ENCODE results near the gene LIG4.
"Not testable (repeated sequence)": the region's sequence is repeated elsewhere in the genome, so short reads cannot be mapped to it uniquely, and the experiment has no call there.

The LIG4 gene

DNA sequence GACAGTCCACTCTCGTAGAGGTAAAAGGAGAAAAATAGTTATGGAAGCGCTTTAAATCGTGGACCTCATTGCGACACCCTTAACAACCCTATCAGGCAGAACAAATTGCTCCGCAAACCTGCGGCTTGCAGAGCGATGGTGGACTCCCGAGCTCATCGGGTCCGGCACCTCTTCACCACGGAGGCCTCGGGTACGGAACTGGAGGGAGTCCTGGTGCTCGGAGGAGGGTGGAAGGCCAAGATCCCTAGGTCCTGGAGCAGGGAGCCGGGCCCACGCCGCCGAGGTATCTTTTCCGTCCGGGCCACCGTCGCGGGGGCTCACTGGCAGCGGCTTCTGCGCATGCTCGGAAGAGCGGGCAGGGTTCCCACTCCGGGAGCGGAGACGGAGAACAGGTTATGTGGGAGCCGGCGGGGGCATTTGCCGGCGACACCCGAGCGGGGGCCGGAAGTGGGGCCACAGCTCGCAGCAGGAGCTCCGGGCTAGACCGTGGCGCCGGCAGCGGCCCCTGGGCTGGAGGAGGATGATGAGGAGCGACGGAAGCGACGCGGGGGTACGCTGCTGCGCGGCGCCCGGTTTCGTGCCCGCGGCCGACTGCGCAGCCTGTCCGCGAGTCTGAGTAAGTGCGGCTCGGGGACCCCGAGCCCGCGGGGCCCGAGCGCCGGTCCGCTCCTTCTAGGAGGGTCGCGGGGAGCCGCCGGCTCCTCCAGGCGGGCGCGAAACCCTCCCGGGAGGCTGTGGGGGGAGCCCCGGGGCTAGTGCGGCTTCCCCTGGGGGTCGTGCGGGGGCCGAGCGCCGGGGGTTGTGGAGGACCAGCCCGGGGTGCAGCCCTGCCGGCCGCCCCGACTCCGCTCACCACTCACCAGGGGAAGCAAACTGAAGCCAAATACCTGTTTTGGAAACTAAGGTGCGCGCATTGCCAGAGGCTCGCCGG is 3.0 kb upstream of the LIG4 start, which contains the start of gene ABHD13:
TSS of gene ABHD13 (plus strand) at position 349 of the 931 bp plus-strand sequence. CDS start 10,827 bp downstream, outside the sequence.
- Histone ChIP-seq H3K36me3 (ENCODE audit: control insufficient read depth, insufficient read depth, low read length) (no peaks in the 10 kb centered on the region), H3K27me3 (replicated peaks; ENCODE audit: control insufficient read depth, insufficient read depth, low read length) (no peaks in the 10 kb centered on the region), H3K4me3 (replicated peaks; ENCODE audit: low read depth, low read length) (peak within 1 kb of the TSS; percentile 89)
- DNase-seq (ENCODE audit: extremely low read depth, insufficient read length), result peak; percentile 96
- TF ChIP-seq, protein P1, sequence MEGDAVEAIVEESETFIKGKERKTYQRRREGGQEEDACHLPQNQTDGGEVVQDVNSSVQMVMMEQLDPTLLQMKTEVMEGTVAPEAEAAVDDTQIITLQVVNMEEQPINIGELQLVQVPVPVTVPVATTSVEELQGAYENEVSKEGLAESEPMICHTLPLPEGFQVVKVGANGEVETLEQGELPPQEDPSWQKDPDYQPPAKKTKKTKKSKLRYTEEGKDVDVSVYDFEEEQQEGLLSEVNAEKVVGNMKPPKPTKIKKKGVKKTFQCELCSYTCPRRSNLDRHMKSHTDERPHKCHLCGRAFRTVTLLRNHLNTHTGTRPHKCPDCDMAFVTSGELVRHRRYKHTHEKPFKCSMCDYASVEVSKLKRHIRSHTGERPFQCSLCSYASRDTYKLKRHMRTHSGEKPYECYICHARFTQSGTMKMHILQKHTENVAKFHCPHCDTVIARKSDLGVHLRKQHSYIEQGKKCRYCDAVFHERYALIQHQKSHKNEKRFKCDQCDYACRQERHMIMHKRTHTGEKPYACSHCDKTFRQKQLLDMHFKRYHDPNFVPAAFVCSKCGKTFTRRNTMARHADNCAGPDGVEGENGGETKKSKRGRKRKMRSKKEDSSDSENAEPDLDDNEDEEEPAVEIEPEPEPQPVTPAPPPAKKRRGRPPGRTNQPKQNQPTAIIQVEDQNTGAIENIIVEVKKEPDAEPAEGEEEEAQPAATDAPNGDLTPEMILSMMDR (IDR thresholded peaks at IDR 0.05; ENCODE audit: insufficient read depth, low read length, poor library complexity, severe bottlenecking), result no peak

DNA sequence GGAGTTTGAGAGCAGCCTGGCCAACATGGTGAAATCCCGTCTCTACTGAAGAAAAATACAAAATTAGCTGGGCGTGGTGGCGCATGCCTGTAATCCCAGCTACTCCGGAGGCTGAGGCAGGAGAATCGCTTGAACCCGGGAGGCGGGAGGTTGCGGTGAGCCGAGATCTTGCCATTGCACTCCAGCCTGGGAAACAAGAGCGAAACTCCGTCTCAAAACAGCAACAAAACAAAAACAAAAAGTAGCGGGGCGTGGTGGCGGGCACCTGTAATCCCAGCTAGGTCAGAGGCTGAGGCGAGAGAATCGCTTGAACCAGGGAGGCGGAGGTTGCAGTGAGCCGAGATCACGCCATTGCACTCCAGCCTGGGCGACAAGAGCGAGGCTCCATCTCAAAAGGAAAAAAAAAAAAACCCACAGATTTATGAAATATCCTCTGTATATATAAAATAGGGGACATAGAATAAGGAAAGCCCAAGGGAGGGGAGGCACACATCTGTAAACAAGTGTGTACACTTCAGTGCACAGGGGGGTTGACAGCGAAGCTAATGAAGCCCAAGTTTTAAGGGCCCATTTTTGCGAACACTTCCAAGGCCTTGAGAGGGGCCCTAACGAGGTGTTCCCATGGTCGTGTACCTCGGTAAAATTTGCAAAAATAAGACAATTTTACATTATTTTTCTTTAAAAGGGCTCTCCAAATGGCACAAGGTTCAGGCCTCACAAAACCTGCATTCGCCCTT is 2.1 kb upstream of the LIG4 start:
- not testable (repeated sequence) for H3K36me3 ChIP-seq (ENCODE audit: control insufficient read depth, insufficient read depth, low read length); H3K27me3 ChIP-seq (replicated peaks; ENCODE audit: control insufficient read depth, insufficient read depth, low read length); DNase-seq (ENCODE audit: extremely low read depth, insufficient read length)
- H3K4me3 ChIP-seq (replicated peaks; ENCODE audit: low read depth, low read length), result peak overlapping the region; percentile 89

DNA sequence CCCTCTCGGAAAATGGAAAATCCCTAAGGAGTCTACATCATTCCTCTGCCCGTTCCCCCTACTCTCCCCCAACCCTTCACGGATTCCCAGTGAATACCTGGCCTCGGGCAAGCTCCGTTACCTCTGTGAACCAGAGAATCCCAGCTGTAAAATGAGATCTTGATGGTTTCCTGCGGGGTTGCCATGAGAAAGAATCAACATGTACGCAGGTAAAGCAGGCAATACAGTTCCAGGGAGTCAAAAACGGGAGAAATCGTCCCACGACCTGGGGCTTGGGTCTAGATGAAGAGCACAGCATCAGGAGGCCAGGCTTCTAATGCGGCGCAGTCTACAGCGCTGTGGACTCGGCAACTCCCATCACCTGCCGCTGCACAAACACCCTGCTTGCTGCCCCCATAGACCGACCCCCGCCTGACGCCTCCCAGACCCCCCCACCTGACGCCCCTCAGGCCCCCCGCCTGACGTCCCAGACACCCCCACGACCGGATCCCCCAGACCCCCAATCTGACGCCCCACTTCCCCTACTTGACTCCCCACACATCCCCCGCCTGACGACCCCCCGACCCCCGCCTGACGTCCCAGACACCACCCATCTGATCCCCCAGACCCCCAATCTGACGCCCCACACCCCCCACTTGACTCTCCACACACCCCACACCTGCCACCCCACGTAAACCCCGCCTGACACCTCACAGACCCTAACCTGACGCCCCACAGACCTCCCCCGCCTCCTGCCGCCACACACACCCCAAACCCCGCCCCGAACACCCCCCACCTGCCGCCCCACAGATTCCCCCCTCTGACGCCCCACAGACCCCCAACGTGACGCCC is 680 bp downstream of the LIG4 start:
- TF ChIP-seq, protein P1 (IDR thresholded peaks at IDR 0.05; ENCODE audit: insufficient read depth, low read length, poor library complexity, severe bottlenecking), result no peak
- peak; percentile 11 for DNase-seq (ENCODE audit: extremely low read depth, insufficient read length)
- Histone ChIP-seq H3K4me3 (replicated peaks; ENCODE audit: low read depth, low read length) (peak overlapping the region; percentile 79), H3K27me3 (replicated peaks; ENCODE audit: control insufficient read depth, insufficient read depth, low read length) (no peaks in the 10 kb centered on the region), H3K36me3 (ENCODE audit: control insufficient read depth, insufficient read depth, low read length) (peaks cover under 1% of the 10 kb centered on the region)

DNA sequence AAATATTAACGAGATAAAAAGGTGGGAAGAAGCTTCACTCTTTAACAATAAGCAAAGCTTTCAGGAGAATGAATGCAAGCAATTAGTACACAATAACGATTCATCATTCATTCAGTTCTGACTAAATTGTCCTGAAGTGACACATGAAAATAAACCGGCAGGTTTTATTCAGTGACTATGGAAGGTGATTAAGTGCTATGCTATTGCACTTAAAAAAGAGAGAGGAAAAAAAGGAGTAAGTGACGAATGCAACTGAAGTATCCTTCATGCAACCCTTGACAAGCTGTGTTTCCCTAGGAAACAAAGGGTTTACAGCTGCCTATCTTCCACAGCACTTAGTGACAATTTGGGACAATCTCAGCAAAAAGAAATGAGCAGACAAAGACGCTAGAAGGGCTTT is 1.4 kb downstream of the LIG4 start:
- H3K36me3 ChIP-seq (ENCODE audit: control insufficient read depth, insufficient read depth, low read length), result peaks cover 2% of the 10 kb centered on the region
- H3K4me3 ChIP-seq (replicated peaks; ENCODE audit: low read depth, low read length), result peak overlapping the region; percentile 79
- TF ChIP-seq, protein P1 (IDR thresholded peaks at IDR 0.05; ENCODE audit: insufficient read depth, low read length, poor library complexity, severe bottlenecking), result no peak
- DNase-seq (ENCODE audit: extremely low read depth, insufficient read length), result no peak
- no peaks in the 10 kb centered on the region for H3K27me3 ChIP-seq (replicated peaks; ENCODE audit: control insufficient read depth, insufficient read depth, low read length)

DNA sequence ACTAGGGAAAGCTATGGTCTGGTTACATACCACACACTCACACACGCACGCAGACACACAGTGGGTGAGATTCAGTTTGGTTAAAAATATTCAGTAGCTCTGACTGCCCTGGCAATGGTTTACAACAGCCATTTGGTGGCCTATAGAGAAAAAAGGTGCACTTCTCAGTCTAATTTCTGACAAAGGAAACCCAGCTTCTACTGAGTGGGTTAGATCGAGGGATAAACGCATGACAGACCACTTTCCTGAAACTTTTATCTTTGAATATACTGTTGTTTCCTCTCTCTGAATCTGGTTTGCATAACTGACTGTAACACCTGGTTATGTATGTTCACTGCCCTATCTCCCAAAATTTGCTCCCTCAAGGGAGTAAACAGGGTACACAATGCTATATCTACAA is 2.5 kb downstream of the LIG4 start:
- Histone ChIP-seq H3K27me3 (replicated peaks; ENCODE audit: control insufficient read depth, insufficient read depth, low read length) (no peaks in the 10 kb centered on the region), H3K4me3 (replicated peaks; ENCODE audit: low read depth, low read length) (no peak overlapping the region), H3K36me3 (ENCODE audit: control insufficient read depth, insufficient read depth, low read length) (peaks cover 2% of the 10 kb centered on the region)
- peak; percentile 18 for DNase-seq (ENCODE audit: extremely low read depth, insufficient read length)
- TF ChIP-seq, protein P1 (IDR thresholded peaks at IDR 0.05; ENCODE audit: insufficient read depth, low read length, poor library complexity, severe bottlenecking), result no peak

Data from GM06990 (cell line).